ENCODE measurements around the gene NRP2.

NRP2 gene

GRCh38 chr2:205678541-205679142 lies 3.7 kb upstream of the NRP2 start:
- ChIA-PET CTCF (interaction anchor here (0.5 to 8.2 kb wide), 40 partner anchors 8 to 1419 kb away, joined by 3 to 52 read pairs (median 4); no protein-coding TSS in a partner anchor), POLR2A (interaction anchor here (0.5 to 0.6 kb wide), 2 partner anchors 992 to 1173 kb away, joined by 3 read pairs; no protein-coding TSS in a partner anchor)
- H3K4me3 ChIP-seq (ENCODE audit: low read depth, low read length) = no peak overlapping the region
- DNase-seq (ENCODE audit: low read depth, low spot score) = no peak
- TF ChIP-seq, protein P1, sequence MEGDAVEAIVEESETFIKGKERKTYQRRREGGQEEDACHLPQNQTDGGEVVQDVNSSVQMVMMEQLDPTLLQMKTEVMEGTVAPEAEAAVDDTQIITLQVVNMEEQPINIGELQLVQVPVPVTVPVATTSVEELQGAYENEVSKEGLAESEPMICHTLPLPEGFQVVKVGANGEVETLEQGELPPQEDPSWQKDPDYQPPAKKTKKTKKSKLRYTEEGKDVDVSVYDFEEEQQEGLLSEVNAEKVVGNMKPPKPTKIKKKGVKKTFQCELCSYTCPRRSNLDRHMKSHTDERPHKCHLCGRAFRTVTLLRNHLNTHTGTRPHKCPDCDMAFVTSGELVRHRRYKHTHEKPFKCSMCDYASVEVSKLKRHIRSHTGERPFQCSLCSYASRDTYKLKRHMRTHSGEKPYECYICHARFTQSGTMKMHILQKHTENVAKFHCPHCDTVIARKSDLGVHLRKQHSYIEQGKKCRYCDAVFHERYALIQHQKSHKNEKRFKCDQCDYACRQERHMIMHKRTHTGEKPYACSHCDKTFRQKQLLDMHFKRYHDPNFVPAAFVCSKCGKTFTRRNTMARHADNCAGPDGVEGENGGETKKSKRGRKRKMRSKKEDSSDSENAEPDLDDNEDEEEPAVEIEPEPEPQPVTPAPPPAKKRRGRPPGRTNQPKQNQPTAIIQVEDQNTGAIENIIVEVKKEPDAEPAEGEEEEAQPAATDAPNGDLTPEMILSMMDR (IDR thresholded peaks at IDR 0.05; ENCODE audit: insufficient read depth, low read length, missing control alignments) = no peak

DNA sequence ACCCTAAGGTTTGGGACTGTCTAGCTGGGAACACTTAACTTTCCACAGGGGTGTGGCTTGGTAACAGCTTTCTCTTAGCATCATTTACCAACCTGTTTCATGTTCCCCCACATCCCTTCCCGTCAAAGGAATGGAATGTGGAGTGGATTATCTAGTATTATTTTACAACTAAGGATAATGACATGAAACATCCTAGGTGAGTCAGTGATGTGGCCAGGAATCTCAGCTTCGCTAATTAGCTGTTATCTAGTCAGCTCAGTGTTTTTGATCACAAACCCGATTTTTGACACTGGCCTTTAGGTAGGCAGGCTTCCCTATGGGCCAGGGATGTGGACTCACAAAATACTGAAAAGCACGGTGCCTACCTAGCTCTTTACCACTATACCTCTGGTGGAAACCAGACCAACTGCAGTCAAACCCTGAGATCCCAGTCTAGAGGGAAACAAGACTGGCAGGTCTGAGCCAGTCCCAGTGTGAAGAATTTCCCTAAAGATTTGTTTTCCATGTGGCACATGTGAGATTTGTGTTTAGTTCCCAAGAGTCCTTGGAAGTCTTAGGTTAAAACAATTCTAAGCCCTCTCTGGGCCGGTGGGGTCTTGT lies 2.8 kb upstream of the NRP2 start:
- TF ChIP-seq, protein P1 (IDR thresholded peaks at IDR 0.05; ENCODE audit: insufficient read depth, low read length, missing control alignments) = no peak
- H3K4me3 ChIP-seq (ENCODE audit: low read depth, low read length) = no peak overlapping the region
- DNase-seq (ENCODE audit: low read depth, low spot score) = no peak
- ChIA-PET CTCF (interaction anchor here (0.5 to 8.2 kb wide), 52 partner anchors 8 to 1526 kb away, joined by 3 to 52 read pairs (median 3); no protein-coding TSS in a partner anchor), POLR2A (interaction anchor here (0.5 to 0.6 kb wide), 2 partner anchors 993 to 1174 kb away, joined by 3 read pairs; no protein-coding TSS in a partner anchor)

DNA sequence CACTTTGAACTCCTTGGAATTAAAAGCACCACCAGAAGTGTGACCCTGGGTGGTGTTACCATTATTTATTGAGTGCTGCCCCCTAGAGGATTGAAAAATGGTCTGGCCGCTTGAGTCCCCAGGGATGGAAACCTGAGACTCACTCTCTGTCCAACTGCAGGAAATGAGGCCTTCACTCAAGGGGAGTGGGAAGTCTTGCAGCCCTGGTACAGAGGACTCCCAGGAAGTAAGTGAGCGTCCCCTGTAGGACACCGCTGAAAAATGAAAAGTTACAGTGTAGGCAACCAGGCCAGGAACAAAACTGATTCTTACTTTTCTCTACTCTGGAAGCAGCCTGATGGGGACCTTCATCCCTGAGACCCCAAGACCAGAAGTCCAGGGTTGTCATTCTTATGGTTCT lies 2.2 kb upstream of the NRP2 start:
- no peak for DNase-seq (ENCODE audit: low read depth, low spot score)

GRCh38 chr2:205680903-205681302 lies 1.4 kb upstream of the NRP2 start:
- ChIA-PET CTCF (interaction anchor here (0.7 to 8.2 kb wide), 23 partner anchors 10 to 1536 kb away, joined by 3 to 52 read pairs (median 4); no protein-coding TSS in a partner anchor), POLR2A (no interaction called here)
- H3K4me3 ChIP-seq (ENCODE audit: low read depth, low read length) = no peak overlapping the region
- TF ChIP-seq, protein P1 (IDR thresholded peaks at IDR 0.05; ENCODE audit: insufficient read depth, low read length, missing control alignments) = no peak
- no peak for DNase-seq (ENCODE audit: low read depth, low spot score)

More for the DNA sequence above, 2.2 kb upstream of the NRP2 start:
- TF ChIP-seq, protein P1 (IDR thresholded peaks at IDR 0.05; ENCODE audit: insufficient read depth, low read length, missing control alignments) = peak; percentile 51
- POLR2A ChIA-PET = no interaction called here
- CTCF ChIA-PET = interaction anchor here (0.9 to 8.2 kb wide), 25 partner anchors 9 to 1526 kb away, joined by 3 to 52 read pairs (median 4); no protein-coding TSS in a partner anchor
- no peak overlapping the region for H3K4me3 ChIP-seq (ENCODE audit: low read depth, low read length)

GRCh38 chr2:205681401-205682238 lies 681 bp upstream of the NRP2 start:
- ChIA-PET POLR2A (interaction anchor here (0.6 to 4.9 kb wide), 24 partner anchors 13 to 1137 kb away, joined by 3 to 46 read pairs (median 4); no protein-coding TSS in a partner anchor), CTCF (interaction anchor here (0.9 to 8.2 kb wide), 16 partner anchors 18 to 1421 kb away, joined by 3 to 52 read pairs (median 4); no protein-coding TSS in a partner anchor)
- TF ChIP-seq, protein P1 (IDR thresholded peaks at IDR 0.05; ENCODE audit: insufficient read depth, low read length, missing control alignments) = no peak
- peak overlapping the region; percentile 85 for H3K4me3 ChIP-seq (ENCODE audit: low read depth, low read length)
- DNase-seq (ENCODE audit: low read depth, low spot score) = no peak
